Fibroblast of mammary gland (primary cell): ENCODE measurements around the gene TAS2R7.

ENCODE experiments used
- DNase-seq: peaks from one replicate; pipeline ENCODE4 v3.0.0-alpha.2; 2010; ENCODE audit warnings: low read depth
- H3K4me3 ChIP-seq: 2 replicates; pipeline ENCODE4 v1.5.1; 2011; ENCODE audit warnings: low read depth, mild to moderate bottlenecking, low read length, moderate library complexity; ENCODE audit not compliant: control insufficient read depth
- CTCF ChIP-seq: conservative IDR thresholded peaks from 2 replicates; pipeline ENCODE4 v1.5.1; 2011; ENCODE audit warnings: low read depth, low read length, inconsistent platforms; ENCODE audit not compliant: control insufficient read depth, insufficient read depth

TAS2R7 gene

GRCh38 chr12:10753059-10753458 lies 49.4 kb downstream of the TAS2R7 start:
- TF ChIP-seq CTCF = no peak
- DNase-seq = peak; percentile 63
- no peak overlapping the region for H3K4me3 ChIP-seq
